Measurements from ENCODE around the gene ALG14.

Gene ALG14

DNA sequence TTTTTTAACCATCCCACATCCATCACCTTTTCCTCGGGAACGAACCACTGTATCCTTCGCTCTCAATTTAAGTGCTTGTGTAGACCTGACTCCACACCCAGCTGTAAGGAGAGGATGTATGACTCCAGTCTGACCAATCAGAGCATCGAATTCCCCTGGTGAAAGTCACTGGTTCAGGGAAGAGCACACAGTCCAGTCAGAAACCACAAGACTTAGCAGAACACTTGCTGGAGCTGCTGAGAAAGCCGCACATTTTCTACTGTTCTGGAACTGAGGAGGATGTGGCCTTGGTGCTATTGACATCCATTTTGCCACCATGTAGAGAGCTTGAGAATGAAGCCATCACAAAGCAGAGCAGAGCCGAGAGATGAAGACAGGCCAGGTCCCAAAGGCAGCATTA, 86.0 kb downstream of the ALG14 start:
- no peak for DNase-seq (ENCODE audit: low read depth)
- TF ChIP-seq, protein P1, sequence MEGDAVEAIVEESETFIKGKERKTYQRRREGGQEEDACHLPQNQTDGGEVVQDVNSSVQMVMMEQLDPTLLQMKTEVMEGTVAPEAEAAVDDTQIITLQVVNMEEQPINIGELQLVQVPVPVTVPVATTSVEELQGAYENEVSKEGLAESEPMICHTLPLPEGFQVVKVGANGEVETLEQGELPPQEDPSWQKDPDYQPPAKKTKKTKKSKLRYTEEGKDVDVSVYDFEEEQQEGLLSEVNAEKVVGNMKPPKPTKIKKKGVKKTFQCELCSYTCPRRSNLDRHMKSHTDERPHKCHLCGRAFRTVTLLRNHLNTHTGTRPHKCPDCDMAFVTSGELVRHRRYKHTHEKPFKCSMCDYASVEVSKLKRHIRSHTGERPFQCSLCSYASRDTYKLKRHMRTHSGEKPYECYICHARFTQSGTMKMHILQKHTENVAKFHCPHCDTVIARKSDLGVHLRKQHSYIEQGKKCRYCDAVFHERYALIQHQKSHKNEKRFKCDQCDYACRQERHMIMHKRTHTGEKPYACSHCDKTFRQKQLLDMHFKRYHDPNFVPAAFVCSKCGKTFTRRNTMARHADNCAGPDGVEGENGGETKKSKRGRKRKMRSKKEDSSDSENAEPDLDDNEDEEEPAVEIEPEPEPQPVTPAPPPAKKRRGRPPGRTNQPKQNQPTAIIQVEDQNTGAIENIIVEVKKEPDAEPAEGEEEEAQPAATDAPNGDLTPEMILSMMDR (IDR thresholded peaks at IDR 0.05; ENCODE audit: control insufficient read depth, extremely low read depth, insufficient read depth): no peak

DNA sequence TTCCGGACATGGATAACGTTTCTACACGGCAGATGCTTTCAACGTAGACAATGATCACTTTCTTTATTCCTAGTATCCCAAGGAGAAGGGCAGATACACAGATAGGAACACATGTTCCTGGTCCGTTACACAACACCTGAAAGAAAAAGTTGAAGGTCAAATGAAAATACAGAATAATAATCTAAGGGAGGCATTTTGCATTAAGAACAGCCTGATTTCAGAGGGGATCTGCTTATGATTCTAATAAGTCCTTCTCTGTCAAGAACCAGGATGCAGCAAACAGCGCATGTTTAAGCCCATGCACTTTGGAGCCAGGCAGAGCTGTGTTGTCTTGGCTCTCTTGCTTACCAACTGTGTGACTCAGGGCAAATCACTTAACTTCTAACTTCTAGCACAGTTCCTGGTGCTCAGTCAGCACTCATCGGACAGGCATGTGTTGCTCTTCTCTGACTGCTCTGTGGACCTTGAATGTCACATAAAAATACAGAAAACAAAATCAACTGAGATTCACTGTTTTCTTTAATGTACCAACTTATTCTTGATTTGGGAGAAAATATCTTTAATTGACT, 89.5 kb downstream of the ALG14 start:
- no peak overlapping the region for H3K4me3 ChIP-seq (ENCODE audit: low read depth, low read length)
- TF ChIP-seq, protein P1 (IDR thresholded peaks at IDR 0.05; ENCODE audit: control insufficient read depth, extremely low read depth, insufficient read depth): no peak
- no peak for DNase-seq (ENCODE audit: low read depth)

More for the DNA sequence above, 86.0 kb downstream of the ALG14 start:
- H3K4me3 ChIP-seq (ENCODE audit: low read depth, low read length): no peak overlapping the region

DNA sequence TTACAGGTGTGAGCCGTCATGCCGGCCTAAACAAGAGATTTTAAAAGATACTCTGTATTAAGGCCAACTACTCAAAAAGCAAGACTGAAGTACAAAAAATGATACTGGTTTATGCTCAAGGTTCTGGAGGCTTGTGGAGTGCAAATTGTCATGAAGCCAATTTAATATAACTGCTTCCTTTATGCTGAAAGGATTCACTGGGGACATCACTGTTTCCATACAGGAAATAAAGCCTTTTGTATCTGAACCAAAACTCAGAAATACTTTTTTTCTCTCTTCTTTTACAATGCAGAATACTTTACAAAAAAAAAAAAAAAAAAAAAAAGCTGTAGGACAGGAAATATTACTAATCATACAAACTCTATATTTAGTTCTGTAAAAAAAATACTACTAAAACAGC, 90.4 kb downstream of the ALG14 start:
- H3K4me3 ChIP-seq (ENCODE audit: low read depth, low read length): no peak overlapping the region
- TF ChIP-seq, protein P1 (IDR thresholded peaks at IDR 0.05; ENCODE audit: control insufficient read depth, extremely low read depth, insufficient read depth): no peak
- no peak for DNase-seq (ENCODE audit: low read depth)

DNA sequence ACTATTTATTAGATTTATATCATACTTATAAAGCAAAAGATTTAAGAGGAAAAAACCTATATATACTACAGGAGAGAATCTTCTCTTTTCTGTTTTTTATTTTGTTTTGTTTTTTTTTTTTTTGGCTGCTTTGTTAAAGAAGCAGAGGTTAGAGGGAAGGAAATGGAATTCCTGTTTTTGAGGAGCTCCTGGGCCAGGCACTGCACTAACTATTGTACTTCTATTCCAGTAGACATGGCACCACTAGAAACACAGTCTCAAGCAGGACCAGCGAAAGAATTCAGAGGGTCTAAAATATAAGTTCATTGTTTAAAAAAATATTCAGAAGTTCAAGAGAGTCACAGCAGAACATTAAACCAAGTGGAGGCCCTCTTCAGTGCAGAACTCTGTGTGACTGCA, 91.2 kb downstream of the ALG14 start:
- TF ChIP-seq, protein P1 (IDR thresholded peaks at IDR 0.05; ENCODE audit: control insufficient read depth, extremely low read depth, insufficient read depth): no peak
- no peak overlapping the region for H3K4me3 ChIP-seq (ENCODE audit: low read depth, low read length)
- no peak for DNase-seq (ENCODE audit: low read depth)

DNA sequence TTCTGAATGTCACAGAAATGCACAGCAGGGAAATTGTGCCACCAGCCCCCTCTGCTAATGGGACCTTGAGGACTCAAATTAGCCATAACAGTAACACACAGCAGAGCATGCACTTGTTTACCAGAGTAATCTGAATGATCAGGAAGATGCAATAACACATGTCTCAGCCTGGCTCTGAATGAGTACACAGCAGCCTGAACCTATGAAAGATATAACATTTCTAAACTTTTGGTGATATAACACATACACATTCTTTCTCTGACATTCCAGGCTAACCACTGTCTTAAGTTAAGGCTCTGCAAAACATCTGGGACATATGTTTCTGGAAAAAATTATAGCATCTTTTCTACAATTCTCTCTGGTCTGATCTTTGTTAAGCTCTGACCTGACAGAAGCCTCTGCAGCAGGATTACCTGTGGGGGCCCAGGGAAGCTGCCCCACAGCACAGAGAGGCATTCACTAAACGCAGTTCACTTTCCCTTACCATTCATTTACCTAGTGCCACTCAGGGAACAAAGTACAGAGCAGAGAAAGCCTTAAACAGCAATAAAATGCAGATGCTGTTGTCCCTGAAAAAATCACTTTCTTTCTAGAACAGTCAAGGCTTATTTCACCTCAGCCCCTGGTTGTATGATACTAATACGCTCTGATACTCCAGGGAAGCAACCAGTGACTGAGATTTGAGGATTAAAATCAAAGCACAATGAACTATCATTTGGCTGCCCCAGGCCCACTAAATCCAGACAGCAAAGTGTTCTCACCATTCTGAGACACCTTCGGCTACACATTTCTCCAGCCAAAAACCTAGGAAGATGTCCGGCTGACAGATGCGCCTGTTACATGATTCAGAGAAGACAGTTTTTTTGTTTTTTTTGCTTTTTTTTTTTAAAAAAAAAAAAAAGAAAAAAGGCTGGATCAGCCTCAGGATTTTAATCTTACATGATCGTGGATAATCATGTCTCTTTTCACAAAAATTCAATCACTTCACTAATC, 91.9 kb downstream of the ALG14 start:
- no peak overlapping the region for H3K4me3 ChIP-seq (ENCODE audit: low read depth, low read length)
- no peak for DNase-seq (ENCODE audit: low read depth)
- TF ChIP-seq, protein P1 (IDR thresholded peaks at IDR 0.05; ENCODE audit: control insufficient read depth, extremely low read depth, insufficient read depth): no peak

DNA sequence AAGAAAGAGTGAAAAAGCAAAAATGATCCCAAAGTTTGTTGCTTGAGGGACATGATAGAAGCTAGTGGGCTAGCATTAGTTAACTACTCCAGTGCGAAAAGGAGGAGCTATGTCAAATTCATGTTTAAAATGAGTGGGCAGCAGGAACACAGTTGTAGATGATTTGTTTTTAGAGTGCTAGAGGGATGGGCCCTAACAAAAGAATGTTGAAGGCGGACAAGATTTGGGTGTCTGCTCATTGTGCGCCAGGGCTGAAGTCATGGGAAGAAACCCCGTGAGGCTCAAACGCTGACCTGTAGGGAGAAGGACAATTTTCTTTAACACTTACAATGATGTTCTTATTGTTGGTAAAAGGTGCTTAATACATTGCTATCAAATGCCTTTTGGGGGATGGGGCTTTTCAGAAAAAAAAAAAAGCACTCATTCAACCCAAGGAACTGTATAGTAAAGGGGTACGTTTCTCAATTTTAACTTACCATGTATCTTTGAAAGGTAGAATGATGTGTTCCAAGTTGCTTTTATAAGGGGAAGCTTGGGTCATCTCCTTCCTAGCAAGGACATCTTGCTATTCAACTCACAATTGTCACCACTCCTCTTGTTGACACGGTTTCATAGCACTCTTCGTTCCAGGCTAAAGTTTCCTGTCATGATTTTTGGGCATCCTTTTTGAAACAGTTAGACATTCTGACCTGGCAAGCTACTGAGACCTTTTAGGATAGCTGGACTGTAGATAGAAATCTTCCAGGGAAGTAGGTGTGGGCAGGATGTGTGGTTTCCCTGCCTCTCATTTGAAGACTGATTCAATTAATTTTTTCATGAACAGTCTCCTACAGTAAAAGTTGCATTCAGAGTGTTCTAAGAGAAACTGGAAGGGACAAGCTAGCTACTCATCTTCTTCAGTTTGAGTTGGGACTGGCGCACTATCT, 92.8 kb downstream of the ALG14 start:
- H3K4me3 ChIP-seq (ENCODE audit: low read depth, low read length): no peak overlapping the region
- TF ChIP-seq, protein P1 (IDR thresholded peaks at IDR 0.05; ENCODE audit: control insufficient read depth, extremely low read depth, insufficient read depth): no peak
- no peak for DNase-seq (ENCODE audit: low read depth)

Measured in LNCaP clone FGC (cell line).